KMS-11 (cell line): ENCODE results near the gene P2RY14.

Source experiments
- H2AFZ ChIP-seq: fragments of 200-600 bp; sonication (generic); 2 replicates; pipeline ENCODE4 v1.6.1; 2016; ENCODE audit warnings: antibody characterized with exemption, mixed run types, low read depth
- H3K27ac ChIP-seq: fragments of 200-600 bp; sonication (generic); 2 replicates; pipeline ENCODE4 v1.6.1; 2016; ENCODE audit warnings: mild to moderate bottlenecking, mixed run types
- H3K27me3 ChIP-seq: fragments of 200-600 bp; sonication (generic); 2 replicates; pipeline ENCODE4 v1.6.1; 2017; ENCODE audit warnings: mild to moderate bottlenecking, low read depth, mixed run types, moderate library complexity; ENCODE audit not compliant: insufficient read depth
- H3K36me3 ChIP-seq: fragments of 200-600 bp; sonication (generic); 2 replicates; pipeline ENCODE4 v1.6.1; 2017; ENCODE audit warnings: mild to moderate bottlenecking, mixed run types; ENCODE audit not compliant: insufficient read depth
- H3K4me1 ChIP-seq: fragments of 200-600 bp; sonication (generic); 2 replicates; pipeline ENCODE4 v1.6.1; 2016; ENCODE audit warnings: mild to moderate bottlenecking, low read depth, mixed run types; ENCODE audit not compliant: poor library complexity, severe bottlenecking
- H3K4me2 ChIP-seq: fragments of 200-600 bp; sonication (generic); 2 replicates; pipeline ENCODE4 v1.7.0; 2016; ENCODE audit warnings: mild to moderate bottlenecking, mixed run types
- H3K4me3 ChIP-seq: fragments of 200-600 bp; sonication (generic); IDR thresholded peaks from 2 replicates; pipeline ENCODE4 v1.6.1; 2017; ENCODE audit warnings: low read depth, low read length, mixed read lengths; ENCODE audit not compliant: insufficient read depth
- H3K79me2 ChIP-seq: fragments of 200-600 bp; sonication (generic); 2 replicates; pipeline ENCODE4 v1.6.1; 2016; ENCODE audit warnings: low read depth, mixed run types; ENCODE audit not compliant: insufficient read depth
- H3K9ac ChIP-seq: fragments of 200-600 bp; sonication (generic); 2 replicates; pipeline ENCODE4 v1.6.1; 2016; ENCODE audit warnings: mild to moderate bottlenecking, mixed run types
- H4K20me1 ChIP-seq: fragments of 200-600 bp; sonication (generic); 2 replicates; pipeline ENCODE4 v1.6.1; 2016; ENCODE audit warnings: mild to moderate bottlenecking, mixed run types; ENCODE audit not compliant: insufficient read depth
- TF ChIP-seq, protein P1 (sequence below): fragments of 200-600 bp; sonication (generic); conservative IDR thresholded peaks from 2 replicates; pipeline ENCODE4 v1.6.1; 2017; ENCODE audit warnings: low read depth, mild to moderate bottlenecking, antibody characterized with exemption, low read length, moderate library complexity, mixed read lengths

The P2RY14 gene

DNA sequence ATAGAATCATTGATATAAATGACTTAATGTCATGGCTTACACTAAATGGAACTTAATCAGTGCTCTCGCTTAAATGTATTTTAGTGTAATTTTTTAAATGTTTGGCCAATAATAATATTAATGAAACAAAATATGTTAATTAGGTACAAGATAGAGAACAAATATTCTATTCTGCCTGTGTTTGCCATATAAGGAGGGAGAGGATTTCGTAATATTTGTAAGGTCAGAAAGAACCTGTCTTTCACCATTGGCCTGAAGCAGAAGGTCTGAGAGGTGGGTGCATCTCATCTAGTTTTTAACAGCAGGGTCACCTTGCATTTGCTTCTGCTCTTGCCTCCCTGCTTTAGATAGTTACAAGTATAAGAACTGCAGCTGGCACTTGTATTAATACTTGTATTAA lies 35.8 kb upstream of the P2RY14 start:
- Histone ChIP-seq H3K4me3 (no peak overlapping the region), H3K9ac (no peak overlapping the region), H3K27me3 (no peaks in the 10 kb centered on the region), H2AFZ (no peak overlapping the region), H4K20me1 (no peaks in the 10 kb centered on the region), H3K79me2 (no peaks in the 10 kb centered on the region), H3K4me1 (peaks cover 25% of the 10 kb centered on the region), H3K4me2 (no peak overlapping the region), H3K36me3 (no peaks in the 10 kb centered on the region), H3K27ac (no peak overlapping the region)
- TF ChIP-seq, protein P1, sequence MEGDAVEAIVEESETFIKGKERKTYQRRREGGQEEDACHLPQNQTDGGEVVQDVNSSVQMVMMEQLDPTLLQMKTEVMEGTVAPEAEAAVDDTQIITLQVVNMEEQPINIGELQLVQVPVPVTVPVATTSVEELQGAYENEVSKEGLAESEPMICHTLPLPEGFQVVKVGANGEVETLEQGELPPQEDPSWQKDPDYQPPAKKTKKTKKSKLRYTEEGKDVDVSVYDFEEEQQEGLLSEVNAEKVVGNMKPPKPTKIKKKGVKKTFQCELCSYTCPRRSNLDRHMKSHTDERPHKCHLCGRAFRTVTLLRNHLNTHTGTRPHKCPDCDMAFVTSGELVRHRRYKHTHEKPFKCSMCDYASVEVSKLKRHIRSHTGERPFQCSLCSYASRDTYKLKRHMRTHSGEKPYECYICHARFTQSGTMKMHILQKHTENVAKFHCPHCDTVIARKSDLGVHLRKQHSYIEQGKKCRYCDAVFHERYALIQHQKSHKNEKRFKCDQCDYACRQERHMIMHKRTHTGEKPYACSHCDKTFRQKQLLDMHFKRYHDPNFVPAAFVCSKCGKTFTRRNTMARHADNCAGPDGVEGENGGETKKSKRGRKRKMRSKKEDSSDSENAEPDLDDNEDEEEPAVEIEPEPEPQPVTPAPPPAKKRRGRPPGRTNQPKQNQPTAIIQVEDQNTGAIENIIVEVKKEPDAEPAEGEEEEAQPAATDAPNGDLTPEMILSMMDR = no peak

DNA sequence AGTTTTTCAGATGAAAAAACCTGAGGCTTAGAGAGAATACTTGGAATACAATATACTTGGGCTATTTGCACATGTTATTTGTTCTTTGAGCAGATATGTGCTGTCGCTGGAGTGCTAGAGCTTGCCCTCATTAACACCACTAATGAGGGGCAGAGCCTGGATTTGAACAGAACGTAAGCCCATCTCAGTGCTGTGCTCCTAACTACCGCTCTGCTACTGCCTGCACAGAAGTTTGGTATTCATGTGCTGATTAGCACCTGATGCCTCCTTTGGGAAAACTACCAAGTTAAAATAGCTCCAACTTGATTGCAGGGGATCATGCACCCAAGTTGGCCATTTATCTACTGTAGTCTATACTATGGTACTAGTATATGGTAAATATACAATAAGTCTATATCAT lies 34.6 kb upstream of the P2RY14 start:
- Histone ChIP-seq H3K4me1 (peaks cover 25% of the 10 kb centered on the region), H4K20me1 (no peaks in the 10 kb centered on the region), H2AFZ (no peak overlapping the region), H3K4me3 (no peak overlapping the region), H3K4me2 (no peak overlapping the region), H3K9ac (no peak overlapping the region), H3K27ac (no peak overlapping the region), H3K27me3 (no peaks in the 10 kb centered on the region), H3K36me3 (no peaks in the 10 kb centered on the region), H3K79me2 (no peaks in the 10 kb centered on the region)
- TF ChIP-seq, protein P1 = no peak

DNA sequence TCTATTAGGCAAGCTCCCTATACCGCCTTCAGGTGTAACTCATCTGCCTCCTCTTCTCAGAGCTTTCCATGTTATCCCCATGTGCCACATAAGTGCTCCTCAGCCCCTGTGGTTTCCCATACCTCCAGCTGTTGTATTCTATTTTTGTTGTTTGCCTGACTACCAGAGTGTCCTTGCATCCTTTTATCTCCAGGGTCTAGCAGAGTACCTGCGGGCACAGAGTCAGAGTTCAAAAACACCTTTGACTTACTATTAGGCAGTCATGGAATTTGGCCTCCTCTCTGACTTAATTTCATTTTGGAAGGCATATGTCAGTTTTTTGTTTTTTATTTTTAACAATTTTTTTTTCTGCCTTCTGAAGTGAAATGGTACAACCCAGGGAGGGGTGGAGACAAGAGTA lies 31.2 kb upstream of the P2RY14 start:
- H3K4me2 ChIP-seq = no peak overlapping the region

DNA sequence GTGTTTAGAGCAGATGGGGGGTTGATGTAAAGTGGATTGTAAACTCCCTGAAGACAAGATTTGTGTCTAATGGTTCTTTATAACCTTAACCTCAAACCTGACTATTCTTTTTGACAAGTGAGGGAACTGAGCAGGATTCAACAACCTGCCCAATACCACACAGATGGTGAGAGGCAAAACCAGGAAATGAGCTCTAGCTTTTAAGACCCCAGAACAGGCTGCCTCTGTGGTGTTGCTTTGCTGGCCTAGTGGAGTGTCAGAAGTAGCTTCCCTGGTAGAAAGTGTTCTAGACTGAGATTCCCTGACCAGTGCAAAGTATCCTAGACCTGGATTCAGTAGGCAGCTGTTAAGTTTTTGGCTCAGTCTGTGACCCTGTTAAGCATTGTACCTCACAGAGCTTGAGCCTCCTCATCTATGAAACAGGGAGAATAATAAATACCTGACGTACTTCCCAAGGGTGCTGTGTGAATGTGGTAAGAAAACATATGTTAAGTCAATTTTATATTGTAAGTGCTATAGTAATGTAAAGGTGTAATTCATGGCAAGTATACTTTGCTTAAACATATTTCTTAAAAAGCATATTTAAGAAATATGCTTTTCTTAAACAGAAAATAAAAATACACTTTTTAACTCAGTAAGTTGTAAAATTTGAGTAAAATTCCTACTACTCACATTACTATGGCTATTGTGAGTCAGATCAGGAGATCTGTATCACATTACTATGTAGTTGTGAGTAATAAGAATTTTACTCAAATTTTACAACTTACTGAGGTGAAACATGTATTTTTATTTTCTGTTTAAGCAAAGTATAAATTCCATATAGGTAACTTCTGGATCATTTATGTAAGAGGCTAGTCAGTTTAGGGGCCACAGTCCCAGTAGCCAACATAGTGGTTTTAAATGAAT lies 29.5 kb upstream of the P2RY14 start:
- Histone ChIP-seq H3K4me3 (no peak overlapping the region), H2AFZ (no peak overlapping the region), H3K79me2 (no peaks in the 10 kb centered on the region), H4K20me1 (no peaks in the 10 kb centered on the region), H3K27me3 (no peaks in the 10 kb centered on the region), H3K36me3 (no peaks in the 10 kb centered on the region), H3K4me1 (peaks cover 31% of the 10 kb centered on the region), H3K27ac (no peak overlapping the region), H3K4me2 (no peak overlapping the region), H3K9ac (no peak overlapping the region)
- TF ChIP-seq, protein P1 = no peak

More for the DNA sequence above, 31.2 kb upstream of the P2RY14 start:
- Histone ChIP-seq H3K27ac (no peak overlapping the region), H3K4me3 (no peak overlapping the region), H3K27me3 (no peaks in the 10 kb centered on the region), H2AFZ (no peak overlapping the region), H3K4me1 (peaks cover 27% of the 10 kb centered on the region), H3K79me2 (no peaks in the 10 kb centered on the region), H3K36me3 (no peaks in the 10 kb centered on the region), H3K9ac (no peak overlapping the region), H4K20me1 (no peaks in the 10 kb centered on the region)
- TF ChIP-seq, protein P1 = no peak
